ENCODE measurements around the gene EIPR1. TPM values are rescaled to one million over a fixed set of nuclear protein-coding genes. Genes with fewer than 3 reads are reported as not detected.

EIPR1 gene
- total RNA-seq, 1 experiment from 2014 or later = 27.8 TPM

GRCh38 chr2:3189961-3190360 is 187.7 kb downstream of the EIPR1 start:
- H2BK15ac ChIP-seq (ENCODE audit: low read depth, low read length) = no peak overlapping the region
- no peak overlapping the region for H3K9ac ChIP-seq (ENCODE audit: extremely low read depth, insufficient read length, low read length)
- no peak overlapping the region for H2BK20ac ChIP-seq (ENCODE audit: low read depth, low read length, poor library complexity, severe bottlenecking)
- no peaks in the 10 kb centered on the region for H3K79me2 ChIP-seq (ENCODE audit: insufficient read depth, low read length)
- no peak overlapping the region for H4K5ac ChIP-seq (ENCODE audit: insufficient read length, low read depth, low read length)
- no peak overlapping the region for H3K18ac ChIP-seq (ENCODE audit: insufficient read length, low read depth, low read length)
- no peak overlapping the region for H2AK5ac ChIP-seq (ENCODE audit: insufficient read length, low read length)
- Mint-ChIP-seq H3K4me1 (no peaks in the 10 kb centered on the region), H3K36me3 (ENCODE audit: insufficient read depth in 1 of 3, low read depth in 3 of 3) (peaks cover 15 to 36% (median 20%) of the 10 kb centered on the region in 3 experiments; a peak in 6 of 7 replicates), H3K27me3 (ENCODE audit: low read depth) (no peaks in the 10 kb centered on the region), H3K9me3 (no peaks in the 10 kb centered on the region), H3K27ac (no peak overlapping the region; a peak in 1 of 7 replicates), H3K4me3 (no peak overlapping the region)
- H3K56ac ChIP-seq (ENCODE audit: insufficient read length, low read depth, low read length) = no peak overlapping the region
- no peak overlapping the region for H2BK12ac ChIP-seq (ENCODE audit: insufficient read length, low read depth, low read length)
- H3K23me2 ChIP-seq (ENCODE audit: insufficient read length, low read depth, low read length, poor library complexity, severe bottlenecking) = no peaks in the 10 kb centered on the region
- no peaks in the 10 kb centered on the region for H3K9me3 ChIP-seq (ENCODE audit: control insufficient read depth, low read depth, low read length)
- no CpG with 5 or more reads among the region's 8 CpGs for WGBS (ENCODE audit: extremely low coverage, insufficient read length, low lambda C conversion rate)
- H3K27me3 ChIP-seq (ENCODE audit: insufficient read depth, low read length) = no peaks in the 10 kb centered on the region
- H3T11ph ChIP-seq (ENCODE audit: low read length) = no peak overlapping the region
- no peak overlapping the region for H4K91ac ChIP-seq (ENCODE audit: insufficient read length, low read depth, low read length)
- no peak for TF ChIP-seq CTCF (conservative IDR thresholded peaks at IDR 0.05)
- no peak overlapping the region for H3K4me2 ChIP-seq (ENCODE audit: insufficient read depth, insufficient read length, low read length)
- no peak overlapping the region for H3K27ac ChIP-seq (ENCODE audit: insufficient read length, low read depth, low read length)
- H3K23ac ChIP-seq (ENCODE audit: insufficient read length, low read depth, low read length) = no peak overlapping the region
- no peaks in the 10 kb centered on the region for H3K79me1 ChIP-seq (ENCODE audit: insufficient read depth, low read depth, low read length, poor library complexity, severe bottlenecking)
- no peak for DNase-seq
- no peak overlapping the region for H3K4ac ChIP-seq (ENCODE audit: low read depth, low read length)
- H2BK120ac ChIP-seq (ENCODE audit: low read depth, low read length, poor library complexity, severe bottlenecking) = no peak overlapping the region
- no peaks in the 10 kb centered on the region for H4K20me1 ChIP-seq (ENCODE audit: control insufficient read depth, insufficient read depth, insufficient read length)
- H4K8ac ChIP-seq (replicated peaks; ENCODE audit: insufficient read length, low read depth, low read length) = no peak overlapping the region
- H3K14ac ChIP-seq (ENCODE audit: insufficient read depth, low read length) = no peak overlapping the region; the same call in 1 of the 2 replicates
- no peak overlapping the region for H2BK5ac ChIP-seq (ENCODE audit: insufficient read length, low read length)
- H2AFZ ChIP-seq (ENCODE audit: low read length) = no peak overlapping the region
- no peaks in the 10 kb centered on the region for H3K4me1 ChIP-seq (ENCODE audit: insufficient read depth, low read length)
